ENCODE measurements around the gene MOB2. TPM values are rescaled to one million over a fixed set of nuclear protein-coding genes. Genes with fewer than 3 reads are reported as not detected.
"Not testable (repeated sequence)": the region's sequence is repeated elsewhere in the genome, so short reads cannot be mapped to it uniquely, and the experiment has no call there.

Gene MOB2
- total RNA-seq, 1 donor: 16.8 TPM

- H3K4me3 ChIP-seq (ENCODE audit: low read depth, low read length): no peak overlapping the region
- peak; percentile 54 for DNase-seq (ENCODE audit: low read depth)
- TF ChIP-seq CTCF (IDR thresholded peaks at IDR 0.05; ENCODE audit: insufficient read depth, low read depth, low read length): no peak
Observed at GRCh38 chr11:1437500-1437899, 49.1 kb downstream of the MOB2 start.

GRCh38 chr11:1436468-1437039, 50.0 kb downstream of the MOB2 start:
- DNase-seq (ENCODE audit: low read depth): no peak
- TF ChIP-seq CTCF (IDR thresholded peaks at IDR 0.05; ENCODE audit: insufficient read depth, low read depth, low read length): no peak
- H3K4me3 ChIP-seq (ENCODE audit: low read depth, low read length): no peak overlapping the region

GRCh38 chr11:1435820-1436467, 50.6 kb downstream of the MOB2 start:
- H3K4me3 ChIP-seq (ENCODE audit: low read depth, low read length): no peak overlapping the region
- TF ChIP-seq CTCF (IDR thresholded peaks at IDR 0.05; ENCODE audit: insufficient read depth, low read depth, low read length): no peak

GRCh38 chr11:1435479-1435819, 51.1 kb downstream of the MOB2 start:
- H3K4me3 ChIP-seq (ENCODE audit: low read depth, low read length); DNase-seq (ENCODE audit: low read depth): not testable (repeated sequence)

More at GRCh38 chr11:1435820-1436467, 50.6 kb downstream of the MOB2 start:
- DNase-seq (ENCODE audit: low read depth): no peak

- H3K4me3 ChIP-seq (ENCODE audit: low read depth, low read length): no peak overlapping the region
- DNase-seq (ENCODE audit: low read depth): no peak
- TF ChIP-seq CTCF (IDR thresholded peaks at IDR 0.05; ENCODE audit: insufficient read depth, low read depth, low read length): no peak
Observed at GRCh38 chr11:1433977-1434640, 52.5 kb downstream of the MOB2 start.

- TF ChIP-seq CTCF (IDR thresholded peaks at IDR 0.05; ENCODE audit: insufficient read depth, low read depth, low read length): no peak
- DNase-seq (ENCODE audit: low read depth): no peak
- H3K4me3 ChIP-seq (ENCODE audit: low read depth, low read length): no peak overlapping the region
Observed at GRCh38 chr11:1433568-1433967, 53.0 kb downstream of the MOB2 start.

- TF ChIP-seq CTCF (IDR thresholded peaks at IDR 0.05; ENCODE audit: insufficient read depth, low read depth, low read length): no peak
- no peak overlapping the region for H3K4me3 ChIP-seq (ENCODE audit: low read depth, low read length)
- DNase-seq (ENCODE audit: low read depth): no peak
Observed at GRCh38 chr11:1428762-1429316, 57.7 kb downstream of the MOB2 start.
